B cell (primary cell): ENCODE results near the gene SLC3A2.

ENCODE experiments used
- EZH2 ChIP-seq: IDR thresholded peaks from 2 replicates; pipeline ENCODE4 v1.6.1; 2012; ENCODE audit warnings: borderline replicate concordance, low read depth, mild to moderate bottlenecking, moderate library complexity, low read length; ENCODE audit not compliant: insufficient read depth, poor library complexity, severe bottlenecking
- TF ChIP-seq, protein P1 (sequence below): fragments of 200-600 bp; IDR thresholded peaks from one replicate; pipeline ENCODE4 v1.8.0; 2022; ENCODE audit warnings: antibody characterized with exemption, mild to moderate bottlenecking

DNA sequence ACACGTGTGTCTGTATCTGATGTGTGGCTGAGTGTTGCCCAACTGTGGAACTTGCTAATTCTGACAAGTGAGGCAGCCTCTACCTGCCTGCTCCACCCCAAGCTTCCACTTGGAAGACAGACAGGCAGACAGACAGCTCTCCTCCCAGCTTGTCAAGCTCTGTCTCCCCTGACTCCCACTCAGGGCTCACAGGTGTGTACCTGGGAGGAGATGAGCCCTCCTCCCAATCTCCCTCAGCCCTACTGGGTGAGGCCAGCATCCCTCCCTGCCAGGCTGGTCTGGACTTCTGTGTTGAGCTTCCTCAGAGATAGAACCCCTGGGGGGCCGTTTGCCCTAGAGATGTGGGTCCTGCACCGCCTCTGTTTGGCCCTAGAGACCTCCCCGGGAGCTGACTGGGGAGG lies 41.5 kb downstream of the SLC3A2 start:
- TF ChIP-seq, protein P1, sequence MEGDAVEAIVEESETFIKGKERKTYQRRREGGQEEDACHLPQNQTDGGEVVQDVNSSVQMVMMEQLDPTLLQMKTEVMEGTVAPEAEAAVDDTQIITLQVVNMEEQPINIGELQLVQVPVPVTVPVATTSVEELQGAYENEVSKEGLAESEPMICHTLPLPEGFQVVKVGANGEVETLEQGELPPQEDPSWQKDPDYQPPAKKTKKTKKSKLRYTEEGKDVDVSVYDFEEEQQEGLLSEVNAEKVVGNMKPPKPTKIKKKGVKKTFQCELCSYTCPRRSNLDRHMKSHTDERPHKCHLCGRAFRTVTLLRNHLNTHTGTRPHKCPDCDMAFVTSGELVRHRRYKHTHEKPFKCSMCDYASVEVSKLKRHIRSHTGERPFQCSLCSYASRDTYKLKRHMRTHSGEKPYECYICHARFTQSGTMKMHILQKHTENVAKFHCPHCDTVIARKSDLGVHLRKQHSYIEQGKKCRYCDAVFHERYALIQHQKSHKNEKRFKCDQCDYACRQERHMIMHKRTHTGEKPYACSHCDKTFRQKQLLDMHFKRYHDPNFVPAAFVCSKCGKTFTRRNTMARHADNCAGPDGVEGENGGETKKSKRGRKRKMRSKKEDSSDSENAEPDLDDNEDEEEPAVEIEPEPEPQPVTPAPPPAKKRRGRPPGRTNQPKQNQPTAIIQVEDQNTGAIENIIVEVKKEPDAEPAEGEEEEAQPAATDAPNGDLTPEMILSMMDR = no peak
- no peak for TF ChIP-seq EZH2
